K562 (cell line): Measurements from ENCODE around the gene POLR3E. TPM values are rescaled to one million over a fixed set of nuclear protein-coding genes. Genes with fewer than 3 reads are reported as not detected.
A peak's percentile ranks its signal among the peaks of the same experiment; 100 is the strongest.

ENCODE experiments used
- ATAC-seq: fragments of 200-7000 bp; cut with Tn5 transposase; 3 replicates; pipeline ENCODE4 v1.9.1; 2020; ENCODE audit warnings: moderate library complexity
- BruUV-seq: library from RNA; stranded (reverse); fragments of 400-500 nt; replicated peaks from 2 replicates; lab custom pipeline; 2021; lab: Mats Ljungman, UMichigan
- CTCF ChIA-PET: fragments of 300-600 bp; formaldehyde crosslinking; extraction: SDS; loops from one replicate; lab custom pipeline; 2021; ENCODE audit warnings: low intra/inter-chr PET ratio; lab: Yijun Ruan, JAX
- POLR2A ChIA-PET: fragments of 300-600, 350-650 bp; sonication (Branson Sonifier 250); formaldehyde crosslinking; extraction: SDS; loops from one replicate; lab custom pipeline; 2021; ENCODE audit warnings: antibody characterized with exemption, inconsistent platforms; lab: Yijun Ruan, JAX
- DNase-seq, 4 experiments: peaks; one replicate each; pipeline versions ENCODE4 v3.0.0 to v3.0.0-alpha.2; 2011 to 2018; ENCODE audit warnings: low spot score in 3 of 4, mixed read lengths in 3 of 4; ENCODE audit errors: extremely low read depth in 1 of 4
- FAIRE-seq: peaks from 2 replicates; lab custom pipeline; 2011; peaks lifted over from hg19 to GRCh38; lab: Jason Lieb, UNC
- H2AFZ ChIP-seq: 2 replicates; pipeline ENCODE4 v1.6.0; 2011; ENCODE audit warnings: low read depth, low read length, control low read depth, inconsistent platforms
- H3K27ac ChIP-seq: fragments of 200-600 bp; 3 replicates; pipeline ENCODE4 v1.8.0; 2011; ENCODE audit warnings: low read depth, mild to moderate bottlenecking, control low read depth, inconsistent platforms, low read length, moderate library complexity, mixed read lengths; ENCODE audit errors: extremely low read depth
- H3K27me3 ChIP-seq, 2 experiments: fragments of 300-600 bp in 1 of 2; 2 replicates in 1 of 2; 3 replicates in 1 of 2; pipeline versions ENCODE4 v1.6.0 to v1.8.0; 2011; ENCODE audit warnings: inconsistent platforms in 2 of 2, low read length in 2 of 2, mild to moderate bottlenecking in 1 of 2, mixed read lengths in 1 of 2, moderate library complexity in 1 of 2; ENCODE audit not compliant: control insufficient read depth in 2 of 2, insufficient read depth in 2 of 2
- H3K36me3 ChIP-seq: fragments of 300-600 bp; 3 replicates; pipeline ENCODE4 v1.8.0; 2011; ENCODE audit warnings: mild to moderate bottlenecking, low read length, inconsistent platforms; ENCODE audit not compliant: control insufficient read depth, insufficient read depth
- H3K4me1 ChIP-seq, 2 experiments: fragments of 200-600 bp in 1 of 2; replicated peaks in 1 of 2; 2 replicates in 1 of 2; 3 replicates in 1 of 2; pipeline versions ENCODE4 v1.5.1 to v1.8.0; 2011; ENCODE audit warnings: inconsistent platforms in 2 of 2, low read length in 2 of 2, mild to moderate bottlenecking in 1 of 2, mixed read lengths in 1 of 2, moderate library complexity in 1 of 2; ENCODE audit not compliant: control insufficient read depth in 2 of 2, insufficient read depth in 2 of 2
- H3K4me2 ChIP-seq: 2 replicates; pipeline ENCODE4 v1.6.1; 2011; ENCODE audit warnings: low read length, control low read depth, inconsistent platforms, mixed read lengths; ENCODE audit not compliant: insufficient read depth
- H3K4me3 ChIP-seq: fragments of 200-600 bp; sonication (generic), shearing (Covaris generic); 2 replicates; pipeline ENCODE4 v1.5.1; 2016; ENCODE audit warnings: control low read depth, inconsistent platforms
- H3K79me2 ChIP-seq: fragments of 200-600 bp; 3 replicates; pipeline ENCODE4 v1.8.0; 2011; ENCODE audit warnings: low read length, inconsistent platforms; ENCODE audit not compliant: control insufficient read depth, insufficient read depth
- H3K9ac ChIP-seq, 2 experiments: 2 replicates each; pipeline versions ENCODE4 v1.6.0 to v1.6.1; 2011; ENCODE audit warnings: low read depth in 2 of 2, low read length in 2 of 2, control low read depth in 1 of 2, inconsistent platforms in 1 of 2, mild to moderate bottlenecking in 1 of 2, mixed read lengths in 1 of 2; ENCODE audit not compliant: insufficient read depth in 1 of 2
- H3K9me1 ChIP-seq: one replicate; pipeline ENCODE4 v1.6.0; 2011; ENCODE audit warnings: inconsistent platforms, mild to moderate bottlenecking, low read length, moderate library complexity; ENCODE audit not compliant: control insufficient read depth, insufficient read depth
- H3K9me3 ChIP-seq: replicated peaks from 2 replicates; pipeline ENCODE4 v1.5.1; 2011; ENCODE audit warnings: low read depth, low read length, inconsistent platforms; ENCODE audit not compliant: control insufficient read depth, insufficient read depth
- H4K20me1 ChIP-seq: replicated peaks from 2 replicates; pipeline ENCODE4 v1.6.1; 2011; ENCODE audit warnings: low read length, inconsistent platforms, mixed read lengths; ENCODE audit not compliant: control insufficient read depth, insufficient read depth
- E2F8 ChIP-seq: fragments of 450-650 bp; IDR thresholded peaks from 2 replicates; pipeline ENCODE4 v1.7.1; 2018; ENCODE audit warnings: mild to moderate bottlenecking, low read depth; ENCODE audit not compliant: partially characterized antibody
- ERF ChIP-seq: fragments of 450-650 bp; formaldehyde crosslinking; IDR thresholded peaks from 2 replicates; pipeline ENCODE4 v1.4.0; 2020; ENCODE audit warnings: mild to moderate bottlenecking, mixed read lengths
- PKNOX1 ChIP-seq: fragments of 450-650 bp; IDR thresholded peaks from 2 replicates; pipeline ENCODE4 v1.6.1; 2016
- RBM14 ChIP-seq: fragments of 200-400 bp; formaldehyde crosslinking; IDR thresholded peaks from 2 replicates; pipeline ENCODE4 v1.6.1; 2018; ENCODE audit warnings: low read depth, mild to moderate bottlenecking, low read length, moderate library complexity, borderline replicate concordance; ENCODE audit not compliant: insufficient read depth
- RREB1 ChIP-seq: fragments of 250-450 bp; sonication (Bioruptor Pico); IDR thresholded peaks from 2 replicates; pipeline ENCODE4 v1.4.0; 2020
- ZNF121 ChIP-seq: sonication (generic); formaldehyde crosslinking; conservative IDR thresholded peaks from 2 replicates; pipeline ENCODE4 v1.8.0; 2022; ENCODE audit warnings: missing genetic modification reagents
- ZNF384 ChIP-seq: IDR thresholded peaks from 2 replicates; pipeline ENCODE4 v1.6.1; 2012; ENCODE audit warnings: low read depth, low read length, improper control_type of control experiment
- WGBS: fragments of 100-300 bp; shearing (Covaris generic); methylation state at CpG from one replicate; pipeline ENCODE4 v1.1.6; 2016; ENCODE audit warnings: low coverage, mixed read lengths; ENCODE audit not compliant: insufficient coverage; ENCODE audit errors: missing lambda C conversion rate; 5-methylcytosine and 5-hydroxymethylcytosine counted together
- in situ Hi-C: fragments of 300-500 bp; cut with MboI; formaldehyde crosslinking; loops from 4 replicates; pipeline ENCODE4 v1.15.0; 2018; ENCODE audit warnings: inconsistent platforms, mixed read lengths
- intact Hi-C: fragments of 100-400 bp; cut with micrococcal nuclease; formaldehyde crosslinking; loops from 2 replicates; pipeline ENCODE4 v1.14.2; 2022
- polyA plus RNA-seq, 8 experiments: library from polyadenylated mRNA; depleted of rRNA in 4 of 8; stranded (reverse) in 5 of 8; unstranded in 3 of 8; fragments of >200 nt; fragmentation: Nextera tagmentation in 2 of 8; fragmentation: Illumina TruSeq in 1 of 8; extraction: Ambion mirVana in 2 of 8; extraction: Trizol in 1 of 8; gene quantifications; 2 replicates each; pipeline versions ENCODE4 v1.2.1 to v1.2.3, GENCODE V29; 2011 to 2014; ENCODE audit warnings: inconsistent platforms in 1 of 8, missing spikeins in 1 of 8
- total RNA-seq, 7 experiments: library from RNA; depleted of rRNA in 6 of 7; stranded (reverse); fragments of >200 nt in 6 of 7; fragmentation: Illumina TruSeq in 2 of 7; extraction: Trizol in 2 of 7; gene quantifications; 2 replicates each; pipeline versions ENCODE4 v1.2.1 to v1.2.3, GENCODE V29; 2011 to 2021; ENCODE audit warnings: low replicate concordance in 1 of 7

POLR3E gene
- total and polyA plus RNA-seq, 9 of the 15 experiments (the other 6 are each of a cell fraction or from before 2014, with no cell fraction given) = 17.7 to 151 (median 82.6) TPM

- peaks cover 7 to 16% of the 10 kb centered on the region in 2 experiments; a peak in 3 of 5 replicates for H3K4me1 ChIP-seq
- peak in 1 of 4 experiments; percentile 1 for DNase-seq
- H3K4me3 ChIP-seq = no peak overlapping the region
- H3K79me2 ChIP-seq = peaks cover 12% of the 10 kb centered on the region
- CTCF ChIA-PET = no interaction called here
- TF ChIP-seq ERF = no peak
- TF ChIP-seq RBM14 = no peak
- 0 out of 2 replicates have a peak, but pooled peaks have one; percentile 32 for TF ChIP-seq ZNF121 (CRISPR knock-in tag)
- TF ChIP-seq PKNOX1 = no peak
- TF ChIP-seq RREB1 (CRISPR knock-in tag) = no peak
- no peak for TF ChIP-seq ZNF384
- no peak for TF ChIP-seq E2F8
- no peak overlapping the region for H3K4me2 ChIP-seq
- no peak for FAIRE-seq
- 80% methylated on average over 11 of the region's 11 CpGs for WGBS
- H3K9me1 ChIP-seq = no peaks in the 10 kb centered on the region
- no peak overlapping the region for H3K9ac ChIP-seq
- H3K36me3 ChIP-seq = no peaks in the 10 kb centered on the region; the same call in 2 of the 3 replicates
- no peaks in the 10 kb centered on the region for H3K27me3 ChIP-seq
- H2AFZ ChIP-seq = no peak overlapping the region
- in situ Hi-C loops = no loop called here
- ATAC-seq = no peak
- no TSS peak for BruUV-seq
- H4K20me1 ChIP-seq = peaks cover 4% of the 10 kb centered on the region; the same call in 1 of the 2 replicates
- intact Hi-C loops = no loop called here
- POLR2A ChIA-PET = interaction anchor here (0.5 to 0.6 kb wide), 2 partner anchors 28 to 31 kb away, joined by 4 read pairs; no protein-coding TSS in a partner anchor
- H3K9me3 ChIP-seq = no peaks in the 10 kb centered on the region
- H3K27ac ChIP-seq = no peak overlapping the region
Observed at GRCh38 chr16:22293137-22294106, 3.8 kb upstream of the POLR3E start.
